GM12873 (cell line): Measurements from ENCODE around the gene COPS7A.
A peak's percentile ranks its signal among the peaks of the same experiment; 100 is the strongest.

Experiments
- TF ChIP-seq, protein P1 (sequence below): IDR thresholded peaks from 2 replicates; pipeline ENCODE4 v1.5.1; 2012; ENCODE audit warnings: low read depth, mild to moderate bottlenecking, moderate library complexity, low read length, control low read depth; ENCODE audit not compliant: insufficient read depth; ENCODE audit errors: missing control alignments

COPS7A gene

GRCh38 chr12:6765634-6766581 lies 42.1 kb downstream of the COPS7A start, which contains the start of gene PTMS:
Gene PTMS, plus strand, starts transcription at chr12:6766363. Its CDS starts 343 bp downstream, at chr12:6766706.
- TF ChIP-seq, protein P1, sequence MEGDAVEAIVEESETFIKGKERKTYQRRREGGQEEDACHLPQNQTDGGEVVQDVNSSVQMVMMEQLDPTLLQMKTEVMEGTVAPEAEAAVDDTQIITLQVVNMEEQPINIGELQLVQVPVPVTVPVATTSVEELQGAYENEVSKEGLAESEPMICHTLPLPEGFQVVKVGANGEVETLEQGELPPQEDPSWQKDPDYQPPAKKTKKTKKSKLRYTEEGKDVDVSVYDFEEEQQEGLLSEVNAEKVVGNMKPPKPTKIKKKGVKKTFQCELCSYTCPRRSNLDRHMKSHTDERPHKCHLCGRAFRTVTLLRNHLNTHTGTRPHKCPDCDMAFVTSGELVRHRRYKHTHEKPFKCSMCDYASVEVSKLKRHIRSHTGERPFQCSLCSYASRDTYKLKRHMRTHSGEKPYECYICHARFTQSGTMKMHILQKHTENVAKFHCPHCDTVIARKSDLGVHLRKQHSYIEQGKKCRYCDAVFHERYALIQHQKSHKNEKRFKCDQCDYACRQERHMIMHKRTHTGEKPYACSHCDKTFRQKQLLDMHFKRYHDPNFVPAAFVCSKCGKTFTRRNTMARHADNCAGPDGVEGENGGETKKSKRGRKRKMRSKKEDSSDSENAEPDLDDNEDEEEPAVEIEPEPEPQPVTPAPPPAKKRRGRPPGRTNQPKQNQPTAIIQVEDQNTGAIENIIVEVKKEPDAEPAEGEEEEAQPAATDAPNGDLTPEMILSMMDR: no peak

DNA sequence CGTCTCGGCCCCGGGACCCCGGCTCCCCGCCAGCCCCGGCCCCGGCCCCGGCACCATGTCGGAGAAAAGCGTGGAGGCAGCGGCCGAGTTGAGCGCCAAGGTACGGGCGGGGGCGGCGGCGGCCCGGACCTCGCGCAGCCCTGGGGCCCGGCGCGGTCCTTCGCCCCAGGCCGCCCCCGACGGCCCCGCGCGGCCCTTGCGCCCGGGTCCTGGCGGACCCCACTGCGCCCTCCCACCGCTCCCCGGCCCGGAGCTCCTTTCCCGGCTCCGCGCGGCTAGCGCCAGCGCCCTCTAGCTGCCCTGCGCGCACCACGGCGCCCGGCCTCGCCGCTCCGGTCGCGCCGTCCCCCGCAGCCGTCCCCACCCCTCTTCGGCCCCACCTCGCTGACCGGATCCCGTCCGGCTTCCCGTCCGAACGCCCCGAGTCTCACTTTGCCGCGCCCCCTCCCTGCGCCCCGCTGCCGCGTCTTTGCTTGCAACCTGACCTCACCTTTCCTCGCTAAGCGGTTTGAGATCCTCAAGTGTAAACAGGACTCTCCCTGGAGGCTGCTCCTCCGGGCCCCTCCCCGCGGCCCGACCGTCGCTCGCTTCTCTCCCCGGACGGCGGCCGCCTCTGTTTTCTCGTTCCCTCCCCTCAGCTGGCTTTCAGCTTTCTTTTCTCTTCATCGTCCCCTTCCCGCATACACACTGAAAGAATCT lies 43.0 kb downstream of the COPS7A start:
- TF ChIP-seq, protein P1: peak; percentile 65

DNA sequence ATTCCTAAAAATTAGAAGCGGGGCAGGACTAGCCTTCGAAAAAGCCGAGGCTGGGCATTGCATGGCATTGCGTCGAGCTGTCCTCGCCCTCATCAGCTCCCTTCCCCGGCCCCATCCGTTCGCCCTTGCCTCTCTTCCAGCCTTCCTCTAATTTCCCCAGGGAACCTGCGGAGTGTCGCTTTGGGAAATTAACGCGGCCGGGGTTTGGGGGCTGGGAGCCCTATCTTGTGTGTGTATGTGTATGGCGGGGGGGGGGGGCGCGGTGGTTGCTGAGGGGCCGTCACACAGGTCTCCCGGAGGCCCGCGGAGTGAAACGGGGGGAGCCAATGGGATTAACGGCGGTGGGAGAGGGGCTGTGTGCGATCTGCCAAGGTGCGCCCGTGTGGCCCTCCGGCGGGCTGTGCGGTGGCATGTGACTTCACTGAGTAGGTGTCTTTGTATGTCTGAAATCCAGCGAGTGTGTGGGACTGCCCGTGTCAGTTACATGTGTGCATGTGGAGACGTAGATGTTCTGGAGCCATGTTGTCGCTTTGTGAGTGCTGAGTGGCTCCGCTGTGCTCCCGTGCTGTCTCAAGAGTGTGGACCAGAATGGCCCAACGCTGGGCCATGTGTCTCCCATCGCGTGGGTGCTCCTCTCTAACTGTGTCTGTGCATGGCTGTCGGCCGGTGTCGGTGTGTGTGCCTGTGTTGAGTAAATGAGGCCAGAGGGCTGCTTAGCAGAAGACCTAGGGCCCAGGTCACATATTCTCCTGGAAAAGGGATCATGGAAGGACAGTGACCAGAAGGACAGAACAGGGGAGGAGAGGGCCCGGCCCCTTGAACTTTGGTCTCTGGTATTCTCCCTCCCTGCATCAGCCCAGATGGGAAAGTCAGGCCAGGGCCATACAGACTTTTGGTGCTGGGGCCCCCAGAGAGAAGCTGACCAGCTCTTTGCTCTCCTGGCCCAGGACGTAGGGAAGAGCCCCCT lies 43.8 kb downstream of the COPS7A start:
- TF ChIP-seq, protein P1: no peak

- TF ChIP-seq, protein P1: no peak
Measured at GRCh38 chr12:6768437-6768914, 44.6 kb downstream of the COPS7A start.

DNA sequence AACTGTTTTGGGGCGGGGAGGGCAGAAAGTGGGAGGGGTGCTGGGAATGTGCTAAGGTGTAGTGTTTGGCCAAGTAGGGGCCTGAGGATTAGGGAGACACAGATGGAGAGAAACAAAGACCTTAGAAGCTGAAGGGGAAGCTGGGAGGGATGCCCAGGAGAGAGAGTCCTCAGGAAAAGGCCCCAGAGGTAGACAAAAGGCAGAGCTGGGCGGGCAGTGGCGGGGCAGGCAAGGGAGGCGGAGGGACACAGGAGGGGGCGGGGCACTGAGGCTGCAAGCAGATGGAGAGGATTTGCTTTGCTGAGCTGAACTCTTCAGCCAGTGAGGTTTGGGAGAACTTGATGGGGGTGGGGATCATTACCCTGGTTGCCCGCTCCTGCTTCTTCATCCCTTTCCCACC lies 45.1 kb downstream of the COPS7A start:
- TF ChIP-seq, protein P1: no peak

DNA sequence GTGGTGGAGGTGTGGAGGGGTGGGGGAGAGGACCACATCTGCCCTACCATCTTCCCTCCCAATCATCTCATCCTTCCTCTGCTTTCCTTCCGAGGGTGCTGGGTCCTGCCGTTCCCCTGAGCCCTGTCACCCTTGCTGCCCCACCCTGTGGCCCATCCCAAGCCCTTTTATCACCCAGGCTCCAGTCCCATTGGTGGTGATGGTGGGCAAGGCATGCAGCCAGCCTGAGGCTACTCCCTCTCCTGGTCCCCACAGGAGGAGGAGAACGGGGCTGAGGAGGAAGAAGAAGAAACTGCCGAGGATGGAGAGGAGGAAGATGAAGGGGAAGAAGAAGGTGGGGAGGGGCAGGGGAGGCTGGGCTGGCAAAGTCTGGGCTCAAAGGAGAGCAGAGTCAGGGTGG lies 45.8 kb downstream of the COPS7A start:
- TF ChIP-seq, protein P1: no peak
